Measurements from ENCODE around the gene RAPGEF1. TPM values are rescaled to one million over a fixed set of nuclear protein-coding genes. Genes with fewer than 3 reads are reported as not detected.

The RAPGEF1 gene
- total and polyA plus RNA-seq, 4 donors: 17.5 to 93.2 (median 54.7) TPM

- Histone ChIP-seq H3K9me3 (ENCODE audit: control insufficient read depth, low read length) (no peaks in the 10 kb centered on the region), H3K27ac (ENCODE audit: low read depth in 1 of 2, low read length in 2 of 2) (no peak overlapping the region), H3K4me3 (ENCODE audit: low read length in 2 of 2) (no peak overlapping the region), H3K27me3 (ENCODE audit: control insufficient read depth in 1 of 2, insufficient read depth in 2 of 2, low read length in 1 of 2) (no peaks in the 10 kb centered on the region), H3K4me1 (ENCODE audit: control insufficient read depth in 1 of 2, insufficient read depth in 2 of 2, low read length in 2 of 2) (peaks cover 0 to 6% of the 10 kb centered on the region in 2 donors), H3K36me3 (ENCODE audit: control insufficient read depth in 1 of 2, insufficient read depth in 2 of 2, low read length in 1 of 2) (no peaks in the 10 kb centered on the region)
- intact Hi-C loops (cut with DNase I): no loop called here
- ATAC-seq (ENCODE audit: low FRiP score): no peak
- 97 to 98% methylated on average over 6 of the region's 6 CpGs for WGBS, 2 donors
- DNase-seq: no peak
Measured at GRCh38 chr9:131695836-131696460, 43.9 kb downstream of the RAPGEF1 start.

- no peaks in the 10 kb centered on the region for H3K9me3 ChIP-seq (ENCODE audit: control insufficient read depth, low read length)
- H3K36me3 ChIP-seq (ENCODE audit: control insufficient read depth in 1 of 2, insufficient read depth in 2 of 2, low read length in 1 of 2): no peaks in the 10 kb centered on the region
- no peak overlapping the region for H3K27ac ChIP-seq (ENCODE audit: low read depth in 1 of 2, low read length in 2 of 2)
- intact Hi-C loops (cut with DNase I): no loop called here
- WGBS, 2 donors: 91% methylated on average over 5 of the region's 5 CpGs
- H3K4me1 ChIP-seq (ENCODE audit: control insufficient read depth in 1 of 2, insufficient read depth in 2 of 2, low read length in 2 of 2): peaks cover 0 to 6% of the 10 kb centered on the region in 2 donors
- H3K4me3 ChIP-seq (ENCODE audit: low read length in 2 of 2): no peak overlapping the region
- no peak for ATAC-seq (ENCODE audit: low FRiP score)
- DNase-seq: no peak
- H3K27me3 ChIP-seq (ENCODE audit: control insufficient read depth in 1 of 2, insufficient read depth in 2 of 2, low read length in 1 of 2): no peaks in the 10 kb centered on the region
Measured at GRCh38 chr9:131695366-131695765, 44.5 kb downstream of the RAPGEF1 start.

GRCh38 chr9:131693651-131694597 lies 46.0 kb downstream of the RAPGEF1 start:
- Histone ChIP-seq H3K27me3 (ENCODE audit: control insufficient read depth in 1 of 2, insufficient read depth in 2 of 2, low read length in 1 of 2) (no peaks in the 10 kb centered on the region), H3K27ac (ENCODE audit: low read depth in 1 of 2, low read length in 2 of 2) (no peak overlapping the region), H3K4me1 (ENCODE audit: control insufficient read depth in 1 of 2, insufficient read depth in 2 of 2, low read length in 2 of 2) (peaks cover 0 to 6% of the 10 kb centered on the region in 2 donors), H3K4me3 (ENCODE audit: low read length in 2 of 2) (no peak overlapping the region), H3K36me3 (ENCODE audit: control insufficient read depth in 1 of 2, insufficient read depth in 2 of 2, low read length in 1 of 2) (no peaks in the 10 kb centered on the region), H3K9me3 (ENCODE audit: control insufficient read depth, low read length) (no peaks in the 10 kb centered on the region)
- no peak for DNase-seq
- intact Hi-C loops (cut with DNase I): no loop called here
- ATAC-seq (ENCODE audit: low FRiP score): no peak
- WGBS, 2 donors: 76 to 85% methylated on average over 4 of the region's 4 CpGs

GRCh38 chr9:131692612-131693562 lies 47.0 kb downstream of the RAPGEF1 start:
- H3K4me1 ChIP-seq (ENCODE audit: control insufficient read depth in 1 of 2, insufficient read depth in 2 of 2, low read length in 2 of 2): peaks cover 0 to 6% of the 10 kb centered on the region in 2 donors
- H3K4me3 ChIP-seq (ENCODE audit: low read length in 2 of 2): no peak overlapping the region
- DNase-seq (no peak), ATAC-seq (ENCODE audit: low FRiP score) (no peak)
- H3K36me3 ChIP-seq (ENCODE audit: control insufficient read depth in 1 of 2, insufficient read depth in 2 of 2, low read length in 1 of 2): no peaks in the 10 kb centered on the region
- H3K9me3 ChIP-seq (ENCODE audit: control insufficient read depth, low read length): no peaks in the 10 kb centered on the region
- intact Hi-C loops (cut with DNase I): no loop called here
- H3K27ac ChIP-seq (ENCODE audit: low read depth in 1 of 2, low read length in 2 of 2): no peak overlapping the region
- 92 to 93% methylated on average over 7 of the region's 7 CpGs for WGBS, 2 donors
- H3K27me3 ChIP-seq (ENCODE audit: control insufficient read depth in 1 of 2, insufficient read depth in 2 of 2, low read length in 1 of 2): no peaks in the 10 kb centered on the region

- H3K4me1 ChIP-seq (ENCODE audit: control insufficient read depth in 1 of 2, insufficient read depth in 2 of 2, low read length in 2 of 2): peaks cover 0 to 6% of the 10 kb centered on the region in 2 donors
- intact Hi-C loops (cut with DNase I): no loop called here
- no peak overlapping the region for H3K4me3 ChIP-seq (ENCODE audit: low read length in 2 of 2)
- H3K9me3 ChIP-seq (ENCODE audit: control insufficient read depth, low read length): no peaks in the 10 kb centered on the region
- no peaks in the 10 kb centered on the region for H3K27me3 ChIP-seq (ENCODE audit: control insufficient read depth in 1 of 2, insufficient read depth in 2 of 2, low read length in 1 of 2)
- H3K27ac ChIP-seq (ENCODE audit: low read depth in 1 of 2, low read length in 2 of 2): no peak overlapping the region
- no peak for DNase-seq
- no peaks in the 10 kb centered on the region for H3K36me3 ChIP-seq (ENCODE audit: control insufficient read depth in 1 of 2, insufficient read depth in 2 of 2, low read length in 1 of 2)
- ATAC-seq (ENCODE audit: low FRiP score): no peak
- WGBS, 2 donors: 52% methylated on average over 7 of the region's 7 CpGs
Measured at GRCh38 chr9:131691969-131692611, 47.8 kb downstream of the RAPGEF1 start.

- intact Hi-C loops (cut with DNase I): no loop called here
- no peak overlapping the region for H3K27ac ChIP-seq (ENCODE audit: low read depth in 1 of 2, low read length in 2 of 2)
- DNase-seq: no peak
- no peak for ATAC-seq (ENCODE audit: low FRiP score)
- peaks cover 0 to 9% of the 10 kb centered on the region in 2 donors for H3K4me1 ChIP-seq (ENCODE audit: control insufficient read depth in 1 of 2, insufficient read depth in 2 of 2, low read length in 2 of 2)
- WGBS, 2 donors: 86 to 89% methylated on average over 3 of the region's 3 CpGs
- H3K36me3 ChIP-seq (ENCODE audit: control insufficient read depth in 1 of 2, insufficient read depth in 2 of 2, low read length in 1 of 2): no peaks in the 10 kb centered on the region
- no peak overlapping the region for H3K4me3 ChIP-seq (ENCODE audit: low read length in 2 of 2)
- no peaks in the 10 kb centered on the region for H3K27me3 ChIP-seq (ENCODE audit: control insufficient read depth in 1 of 2, insufficient read depth in 2 of 2, low read length in 1 of 2)
- no peaks in the 10 kb centered on the region for H3K9me3 ChIP-seq (ENCODE audit: control insufficient read depth, low read length)
Measured at GRCh38 chr9:131690941-131691573, 48.8 kb downstream of the RAPGEF1 start.

GRCh38 chr9:131690462-131690861 lies 49.4 kb downstream of the RAPGEF1 start:
- WGBS, 2 donors: 80 to 93% methylated on average over 3 of the region's 3 CpGs
- H3K27ac ChIP-seq (ENCODE audit: low read depth in 1 of 2, low read length in 2 of 2): no peak overlapping the region
- H3K4me1 ChIP-seq (ENCODE audit: control insufficient read depth in 1 of 2, insufficient read depth in 2 of 2, low read length in 2 of 2): peaks cover 0 to 9% of the 10 kb centered on the region in 2 donors

More at GRCh38 chr9:131690462-131690861, 49.4 kb downstream of the RAPGEF1 start:
- intact Hi-C loops (cut with DNase I): no loop called here
- Histone ChIP-seq H3K4me3 (ENCODE audit: low read length in 2 of 2) (no peak overlapping the region), H3K27me3 (ENCODE audit: control insufficient read depth in 1 of 2, insufficient read depth in 2 of 2, low read length in 1 of 2) (no peaks in the 10 kb centered on the region), H3K36me3 (ENCODE audit: control insufficient read depth in 1 of 2, insufficient read depth in 2 of 2, low read length in 1 of 2) (no peaks in the 10 kb centered on the region), H3K9me3 (ENCODE audit: control insufficient read depth, low read length) (no peaks in the 10 kb centered on the region)
- ATAC-seq (ENCODE audit: low FRiP score) (no peak), DNase-seq (no peak)
